Measurements from ENCODE around the gene ZNF397.
"Not testable (repeated sequence)": the region's sequence is repeated elsewhere in the genome, so short reads cannot be mapped to it uniquely, and the experiment has no call there.

Gene ZNF397

DNA sequence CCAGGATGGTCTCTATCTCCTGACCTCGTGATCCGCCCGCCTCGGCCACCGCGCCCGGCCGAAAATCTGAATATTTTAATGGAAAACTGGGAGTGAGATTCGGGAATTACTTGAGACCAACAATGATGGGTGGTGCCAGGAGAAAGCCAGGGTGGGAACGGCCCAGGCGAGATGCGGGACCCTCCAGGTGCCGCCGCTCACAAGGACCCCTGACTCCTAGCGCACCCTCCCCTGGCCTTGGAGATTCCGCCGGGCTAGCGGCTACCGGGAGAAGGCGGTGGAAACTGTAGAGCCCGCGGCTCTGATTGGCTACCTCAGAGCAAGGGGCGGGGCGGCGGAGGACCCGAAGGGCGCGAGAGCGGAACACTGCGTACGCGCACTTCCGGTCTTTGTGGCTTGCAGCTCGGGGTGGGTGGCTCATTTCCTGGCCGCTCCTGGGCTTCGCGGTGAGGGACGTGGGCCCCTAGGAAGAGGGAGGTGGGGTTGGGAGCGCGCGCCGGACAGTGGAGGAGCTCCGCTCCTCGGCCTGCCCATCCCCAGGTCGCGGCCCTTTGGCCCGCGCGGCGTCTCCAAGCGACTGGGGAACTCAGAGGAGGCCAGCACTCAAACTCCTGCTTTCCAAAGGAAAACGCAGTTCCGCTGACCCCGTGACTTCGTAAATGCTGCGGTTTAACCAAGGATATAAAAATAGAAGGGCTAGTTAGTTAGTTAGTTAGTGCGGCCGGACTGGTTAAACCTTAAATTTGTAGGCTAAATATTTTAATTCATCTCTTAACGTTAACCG is at the start of gene ZNF397:
ZNF397 (plus strand) TSS at position 371 of the 784 bp plus-strand sequence. CDS start 1,437 bp downstream, outside the sequence.
- DNase-seq = peak; percentile 75

DNA sequence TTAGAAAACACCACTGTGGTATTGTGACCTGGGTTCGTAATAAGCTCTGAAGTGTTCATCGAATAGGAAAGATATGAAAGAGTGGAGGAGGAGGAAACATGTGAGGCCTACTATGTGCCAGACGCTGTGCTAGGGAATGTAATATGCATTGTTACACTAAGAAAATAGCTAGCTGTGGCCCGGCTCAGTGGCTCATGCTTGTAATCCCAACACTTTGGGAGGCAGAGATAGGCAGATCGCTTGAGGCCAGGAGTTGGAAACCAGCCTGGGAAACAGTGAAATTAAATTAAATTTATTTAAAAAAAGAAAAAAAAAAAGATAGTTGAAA is 49.2 kb upstream of the ZNF397 start:
- no peak for DNase-seq

DNA sequence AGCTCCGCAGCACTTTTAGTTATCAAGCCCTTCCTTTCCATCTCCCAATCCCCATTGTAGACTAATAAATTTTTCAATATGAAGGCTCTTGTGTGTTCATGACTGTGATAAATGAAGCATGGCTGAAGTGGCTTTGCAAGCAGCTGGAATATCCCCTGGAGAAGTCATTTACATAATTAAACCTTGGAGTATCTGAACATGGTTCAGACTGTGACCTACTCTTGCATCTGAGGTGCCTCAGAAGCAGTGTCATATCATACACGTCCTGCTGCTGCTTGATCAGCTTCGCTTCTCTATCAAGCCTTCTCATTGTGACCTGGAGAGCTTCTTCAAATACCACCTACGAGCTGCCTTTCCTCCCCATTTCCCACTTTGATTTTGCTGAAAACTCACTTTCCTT is 48.4 kb upstream of the ZNF397 start:
- DNase-seq = no peak

DNA sequence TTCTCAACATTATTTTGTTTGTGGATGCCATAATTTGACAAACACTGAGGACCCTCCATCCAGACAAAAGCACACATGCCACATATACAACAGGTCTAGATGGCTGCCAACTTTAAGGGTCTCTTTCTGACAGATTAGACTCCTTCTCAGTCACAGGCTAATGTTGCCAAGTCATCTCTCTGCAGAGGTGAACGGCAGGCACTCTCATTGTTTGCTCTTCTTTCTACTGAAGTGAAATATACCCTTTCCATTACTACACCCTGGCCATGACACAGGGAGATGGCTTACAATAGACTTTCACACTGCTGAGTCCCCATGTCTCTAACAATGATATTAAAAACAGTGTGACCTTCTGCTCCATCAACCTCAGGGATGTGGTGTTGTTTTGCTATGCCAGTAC is 47.5 kb upstream of the ZNF397 start:
- DNase-seq = no peak

DNA sequence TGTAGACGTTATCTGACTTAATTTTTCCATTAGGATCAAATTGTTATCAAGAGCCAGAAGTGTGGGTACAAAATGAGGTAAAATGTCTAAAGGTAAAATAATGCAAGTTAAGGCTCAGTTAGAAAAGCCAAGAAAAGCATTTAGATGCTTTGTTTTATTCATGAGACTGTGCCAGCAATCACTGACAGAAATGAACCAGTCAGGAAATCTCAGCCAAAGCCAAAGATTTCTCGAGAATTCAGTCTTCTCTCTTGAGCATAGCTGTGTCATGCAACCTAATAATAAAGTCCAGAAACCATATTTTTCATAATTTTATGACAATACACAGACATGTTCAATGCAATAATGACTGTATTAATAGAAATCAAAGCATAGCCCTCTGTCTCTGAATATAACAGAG is 43.5 kb upstream of the ZNF397 start:
- DNase-seq = no peak

DNA sequence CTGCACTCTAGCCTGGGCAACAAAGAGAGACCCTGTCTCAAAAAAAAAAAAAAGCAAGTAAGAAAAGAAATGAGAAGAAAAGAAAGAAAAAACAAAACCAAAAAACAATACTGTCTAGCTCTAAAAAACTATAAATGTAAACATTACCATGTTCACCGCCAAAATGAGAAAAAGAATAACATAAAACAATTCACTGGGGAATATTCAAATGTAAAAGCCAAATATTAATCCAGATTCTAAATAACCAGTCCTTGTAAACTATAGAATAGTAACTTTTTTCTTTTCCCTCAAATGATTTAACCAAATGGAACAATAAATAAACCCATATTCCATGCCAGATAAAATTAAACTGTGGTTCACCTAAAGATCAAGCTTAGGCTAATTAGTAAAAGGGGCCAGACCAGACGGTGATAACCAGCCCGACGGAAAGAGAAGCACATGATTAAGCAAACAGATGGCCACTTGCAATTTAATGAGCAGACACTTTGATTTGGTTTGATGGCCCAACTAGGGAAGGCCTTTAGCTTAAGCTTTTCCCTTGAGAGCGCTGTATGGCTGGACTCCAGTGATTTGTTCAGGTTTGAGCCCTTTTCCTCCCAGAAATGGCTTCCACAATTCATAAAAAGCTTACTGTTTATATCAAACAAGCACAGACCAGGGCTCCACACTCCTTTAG is 39.4 kb upstream of the ZNF397 start:
- no peak for DNase-seq

DNA sequence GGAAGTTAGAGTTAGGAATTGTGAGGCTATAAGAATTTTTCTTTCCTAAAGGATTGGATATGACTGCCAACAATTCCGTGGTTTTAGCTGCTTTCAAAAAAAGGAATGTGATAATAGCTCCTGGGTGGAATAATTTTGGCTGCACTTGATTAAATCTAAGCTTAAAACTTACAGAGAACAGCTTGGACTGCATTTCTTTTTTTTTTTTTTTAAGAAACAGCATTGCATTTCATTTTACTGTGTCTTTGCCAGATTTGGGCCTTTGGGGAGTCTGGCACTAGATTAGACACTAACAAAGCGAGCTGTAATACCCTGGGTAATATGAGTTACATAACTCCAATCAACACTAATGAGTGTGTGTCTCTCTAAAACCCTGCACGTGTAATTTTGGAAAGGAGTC is 37.8 kb upstream of the ZNF397 start:
- DNase-seq = no peak

DNA sequence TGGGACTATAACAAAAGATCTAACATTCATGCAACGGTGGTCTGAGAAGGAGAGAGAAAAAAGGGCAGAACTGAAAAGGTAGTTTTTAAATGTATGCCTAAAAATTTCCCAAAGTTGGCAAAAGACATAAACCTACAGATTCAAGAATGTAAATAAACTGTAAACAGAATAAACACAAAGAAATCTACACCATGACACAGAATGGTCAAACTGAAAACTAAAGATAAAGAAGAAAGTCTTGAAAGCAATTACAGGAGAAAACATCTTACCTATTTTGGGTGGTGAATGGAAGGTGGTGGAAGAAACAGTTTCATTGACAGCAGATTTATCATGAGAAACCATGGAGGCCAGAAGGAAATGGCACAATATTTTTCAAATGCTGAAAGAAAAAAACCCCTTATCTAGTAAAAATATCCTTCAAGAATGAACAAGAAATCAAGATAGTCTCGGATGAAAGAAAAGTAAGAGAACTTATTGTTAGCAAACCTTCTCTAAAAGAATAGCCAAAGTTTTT is 35.6 kb upstream of the ZNF397 start:
- no peak for DNase-seq

DNA sequence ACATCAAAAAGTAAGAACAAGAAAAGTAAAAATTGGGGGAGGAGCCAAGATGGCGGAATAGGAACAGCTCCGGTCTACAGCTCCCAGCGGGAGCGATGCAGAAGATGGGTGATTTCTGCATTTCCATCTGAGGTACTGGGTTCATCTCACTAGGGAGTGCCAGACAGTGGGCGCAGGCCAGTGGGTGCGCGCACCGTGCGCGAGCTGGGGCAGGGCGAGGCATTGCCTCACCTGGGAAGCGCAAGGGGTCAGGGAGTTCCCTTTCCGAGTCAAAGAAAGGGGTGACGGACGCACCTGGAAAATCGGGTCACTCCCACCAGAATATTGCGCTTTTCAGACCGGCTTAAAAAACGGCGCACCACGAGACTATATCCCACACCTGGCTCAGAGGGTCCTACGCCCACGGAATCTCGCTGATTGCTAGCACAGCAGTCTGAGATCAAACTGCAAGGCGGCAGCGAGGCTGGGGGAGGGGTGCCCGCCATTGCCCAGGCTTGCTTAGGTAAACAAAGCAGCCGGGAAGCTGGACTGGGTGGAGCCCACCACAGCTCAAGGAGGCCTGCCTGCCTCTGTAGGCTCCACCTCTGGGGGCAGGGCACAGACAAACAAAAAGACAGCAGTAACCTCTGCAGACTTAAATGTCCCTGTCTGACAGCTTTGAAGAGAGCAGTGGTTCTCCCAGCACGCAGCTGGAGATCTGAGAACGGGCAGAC is 34.9 kb upstream of the ZNF397 start:
- not testable (repeated sequence) for DNase-seq

DNA sequence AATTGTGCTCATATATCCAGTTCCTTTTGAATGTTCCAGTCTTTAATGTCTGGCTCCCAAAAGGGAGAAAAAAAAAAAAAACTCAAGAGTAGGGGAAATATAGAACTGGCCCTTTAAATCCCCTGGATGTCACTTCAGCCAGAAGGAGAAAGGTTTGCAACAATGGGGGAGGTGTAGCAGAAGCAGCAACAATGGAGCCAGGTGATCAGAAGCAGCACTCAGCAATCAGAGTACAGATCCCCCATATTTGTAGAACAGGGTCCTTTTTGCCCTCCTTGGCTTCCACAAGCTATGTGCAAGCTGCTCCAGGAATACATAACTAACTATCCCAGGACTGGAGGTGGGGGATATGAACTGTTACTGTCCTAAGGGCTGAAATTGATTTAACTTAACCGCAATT is 25.8 kb upstream of the ZNF397 start:
- DNase-seq = no peak

DNA sequence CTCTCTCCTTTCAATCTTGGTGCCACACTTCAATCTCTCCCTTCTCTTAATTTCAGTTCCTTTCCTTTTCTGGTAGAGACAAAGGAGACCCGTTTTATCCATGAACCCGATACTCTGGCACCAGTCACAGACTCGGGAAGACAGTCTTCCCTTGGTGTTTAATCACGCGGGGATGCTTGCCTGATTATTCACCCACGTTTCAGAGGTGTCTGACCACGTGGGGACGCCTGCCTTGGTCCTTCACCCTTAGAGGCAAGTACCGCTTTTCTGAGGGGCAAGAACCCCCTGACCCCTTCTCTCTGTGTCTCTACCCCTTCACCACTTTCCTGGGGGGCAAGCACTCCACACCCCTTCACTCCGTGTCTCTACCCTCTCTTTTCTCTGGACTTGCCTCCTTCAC is 24.2 kb upstream of the ZNF397 start:
- not testable (repeated sequence) for DNase-seq

DNA sequence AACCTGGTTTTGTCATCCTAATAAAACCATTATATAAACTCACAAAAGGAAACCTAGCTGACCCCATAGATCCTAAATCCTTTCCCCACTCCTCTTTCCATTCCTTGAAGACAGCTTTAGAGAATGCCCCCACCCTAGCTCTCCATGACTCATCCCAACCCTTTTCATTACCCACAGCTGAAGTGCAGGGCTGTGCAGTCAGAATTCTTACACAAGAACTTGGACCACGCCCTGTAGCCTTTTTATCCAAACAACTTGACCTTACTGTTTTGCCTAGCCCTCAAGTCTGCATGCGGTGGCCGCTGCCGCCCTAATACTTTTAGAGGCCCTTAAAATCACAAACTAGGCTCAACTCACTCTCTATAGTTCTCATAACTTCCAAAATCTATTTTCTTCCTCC is 21.5 kb upstream of the ZNF397 start:
- DNase-seq = not testable (repeated sequence)

DNA sequence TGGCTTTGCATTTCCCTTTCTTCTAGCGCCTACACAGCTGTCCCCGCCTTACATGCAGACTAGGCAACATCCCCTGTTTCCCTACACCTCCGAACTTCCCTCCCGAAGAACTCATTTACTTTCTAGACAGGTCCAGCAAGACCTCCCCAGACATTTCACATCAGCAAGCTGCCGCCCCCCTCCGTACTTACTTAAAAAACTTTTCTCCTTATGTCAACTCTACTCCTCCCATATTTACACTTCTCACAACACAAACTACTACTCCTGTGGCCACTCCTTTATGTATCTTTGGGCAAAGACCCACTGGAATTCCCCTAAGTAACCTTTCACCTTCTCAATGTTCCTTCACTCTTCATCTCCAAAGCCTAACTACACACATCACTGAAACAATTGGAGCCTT is 20.4 kb upstream of the ZNF397 start:
- DNase-seq = no peak

DNA sequence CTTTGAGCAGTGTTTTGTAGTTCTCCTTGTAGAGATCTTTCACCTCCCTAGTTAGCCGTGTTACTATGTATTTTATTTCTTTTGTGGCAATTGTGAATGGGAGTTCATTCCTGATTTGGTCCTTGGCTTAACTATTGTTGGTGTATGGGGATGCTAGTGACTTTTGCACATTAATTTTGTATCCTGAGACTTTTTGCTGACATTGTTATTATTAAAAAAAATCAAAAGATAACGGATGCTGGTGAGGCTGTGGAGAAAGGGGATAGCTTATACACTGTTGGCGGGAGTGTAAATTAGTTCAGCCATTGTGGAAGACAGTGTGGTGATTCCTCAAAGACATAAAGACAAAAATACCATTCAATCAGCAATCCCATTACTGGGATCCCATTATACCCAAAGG is 17.0 kb upstream of the ZNF397 start:
- no peak for DNase-seq

DNA sequence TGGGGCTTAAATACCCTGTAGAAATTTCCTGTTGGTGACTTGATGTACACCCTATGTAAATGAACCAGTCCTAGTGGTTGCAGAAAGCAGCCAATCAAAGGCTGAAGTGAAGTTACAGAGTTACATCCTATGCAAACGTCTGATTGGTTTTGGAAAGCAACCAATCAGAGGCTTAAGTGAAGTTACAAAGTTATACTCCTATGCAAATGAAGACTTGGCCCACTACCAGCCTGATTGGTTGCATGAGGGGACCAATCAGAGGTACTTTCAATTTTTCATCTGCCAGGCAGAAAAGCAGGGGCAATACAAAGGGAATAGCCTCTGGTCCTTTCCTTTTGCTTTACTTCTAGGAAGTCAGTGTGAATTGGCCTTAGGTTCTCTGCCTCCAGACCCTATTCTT is 13.6 kb upstream of the ZNF397 start:
- no peak for DNase-seq

DNA sequence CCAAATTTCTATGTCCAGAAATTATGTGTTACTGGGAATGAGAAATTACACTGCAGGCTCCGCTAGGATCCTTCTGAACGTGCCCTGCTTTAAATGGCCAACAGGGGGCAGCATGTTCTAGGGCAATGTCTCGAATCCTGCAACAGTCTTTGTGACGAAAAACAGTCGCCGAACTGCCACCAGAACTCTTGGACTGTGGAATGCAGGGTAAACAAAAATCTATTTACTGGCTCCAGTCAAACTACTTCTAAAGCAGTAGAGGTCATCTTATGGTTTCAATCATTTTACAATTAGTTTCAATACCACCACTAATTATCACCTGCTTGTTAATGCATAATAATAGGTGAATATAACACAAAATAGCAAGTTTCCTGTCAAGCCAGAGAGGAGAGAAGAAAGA is 9.8 kb upstream of the ZNF397 start:
- no peak for DNase-seq

DNA sequence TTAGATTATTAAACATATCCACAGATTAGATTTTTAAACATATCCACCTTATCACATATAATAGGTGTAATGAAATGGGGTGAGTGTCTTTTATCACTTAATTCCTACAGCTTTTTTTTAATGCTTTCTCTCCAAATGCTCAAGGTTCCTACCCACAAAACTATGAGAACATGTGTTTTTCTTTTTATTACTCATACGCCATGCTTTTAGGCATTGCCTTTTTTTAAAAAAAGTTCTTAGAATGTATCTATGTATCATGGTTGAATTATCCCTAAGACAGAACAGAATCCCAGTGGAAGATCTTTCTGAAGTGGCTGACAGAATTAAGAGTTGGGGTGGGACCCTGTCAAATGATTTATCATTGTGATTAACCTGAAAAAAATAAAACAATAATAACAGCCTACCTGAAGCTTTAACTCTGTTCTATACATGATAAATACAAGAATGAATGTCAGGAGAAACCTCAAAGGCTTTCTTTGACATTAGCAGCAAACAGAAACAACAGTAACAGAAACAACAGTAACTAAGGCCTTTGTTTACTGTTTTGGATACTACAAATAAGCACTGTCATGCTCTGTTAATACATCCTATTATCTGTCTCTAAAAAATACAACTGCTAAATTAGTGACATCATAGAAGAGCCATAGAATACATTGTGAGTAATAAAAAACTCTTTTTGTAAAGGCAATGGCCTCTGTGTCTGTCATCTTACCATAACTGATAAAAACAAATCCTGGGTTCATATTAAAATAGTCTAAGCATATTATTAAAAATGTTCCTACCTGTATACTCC is 4.1 kb upstream of the ZNF397 start:
- DNase-seq = no peak

DNA sequence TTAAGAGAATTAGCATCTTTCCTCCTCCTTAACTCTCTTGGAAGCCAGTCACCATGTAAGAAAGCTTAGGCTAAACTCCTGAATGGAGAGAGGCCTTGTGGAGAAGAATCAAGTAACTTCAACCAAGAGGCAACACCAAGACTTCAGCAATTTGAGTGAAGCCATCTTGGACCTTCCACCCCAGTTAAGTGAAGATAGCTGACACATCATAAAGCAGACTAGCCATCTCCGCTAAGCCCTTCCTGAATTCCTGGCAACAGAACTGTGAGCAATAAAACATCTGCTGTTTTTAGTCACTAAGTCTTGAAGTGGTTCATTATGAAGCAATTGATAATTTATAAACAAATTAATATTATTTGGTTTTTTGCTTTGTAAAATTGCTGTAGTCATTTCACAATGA is 1.5 kb upstream of the ZNF397 start:
- DNase-seq = no peak

DNA sequence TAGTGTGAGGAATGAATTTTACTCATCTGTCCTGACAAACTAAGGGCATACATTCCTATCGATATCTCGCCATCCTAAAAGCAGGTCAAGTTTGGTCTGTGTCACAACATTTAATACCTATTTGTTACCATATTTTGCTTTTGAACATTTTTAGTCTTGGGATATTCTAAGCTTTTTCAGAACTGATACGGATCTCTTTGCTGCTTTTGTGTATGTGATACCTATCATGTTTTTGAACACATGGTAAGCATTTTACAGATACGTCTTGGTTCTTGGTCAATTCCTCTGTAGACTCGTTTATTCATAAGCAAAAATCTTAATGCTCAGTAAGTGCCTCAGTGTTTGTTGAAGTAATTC is 592 bp downstream of the ZNF397 start:
- DNase-seq = no peak

DNA sequence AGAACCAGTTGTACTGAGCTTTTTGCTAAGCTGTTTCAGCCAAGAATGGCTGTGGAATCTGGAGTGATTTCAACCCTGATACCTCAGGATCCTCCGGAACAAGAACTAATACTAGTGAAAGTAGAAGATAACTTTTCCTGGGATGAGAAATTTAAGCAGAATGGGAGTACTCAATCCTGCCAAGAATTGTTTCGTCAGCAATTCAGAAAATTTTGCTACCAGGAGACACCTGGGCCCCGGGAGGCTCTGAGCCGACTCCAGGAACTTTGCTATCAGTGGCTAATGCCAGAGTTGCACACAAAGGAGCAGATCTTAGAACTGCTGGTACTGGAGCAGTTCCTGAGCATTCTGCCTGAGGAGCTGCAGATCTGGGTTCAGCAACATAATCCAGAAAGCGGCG is 1.6 kb downstream of the ZNF397 start:
- DNase-seq = no peak

DNA sequence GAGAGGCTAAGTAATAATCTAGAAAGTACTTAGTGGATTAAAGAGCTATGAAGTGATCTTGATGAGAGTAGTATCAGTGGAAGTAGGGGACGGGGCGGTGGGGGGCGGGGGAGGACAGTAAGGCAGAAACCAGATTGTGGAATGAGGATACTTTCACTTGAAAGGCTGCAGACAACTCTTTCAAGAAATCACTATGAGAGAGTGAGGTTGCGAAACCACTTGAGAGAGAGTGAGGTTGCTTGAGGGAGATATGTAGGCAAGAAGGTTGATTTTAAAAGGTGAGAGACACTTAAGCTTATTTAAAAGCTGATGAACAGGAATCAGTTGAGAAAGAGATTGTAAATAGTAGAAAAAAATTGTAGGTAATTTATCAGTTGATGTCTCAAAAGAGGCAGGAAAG is 3.8 kb downstream of the ZNF397 start:
- no peak for DNase-seq

DNA sequence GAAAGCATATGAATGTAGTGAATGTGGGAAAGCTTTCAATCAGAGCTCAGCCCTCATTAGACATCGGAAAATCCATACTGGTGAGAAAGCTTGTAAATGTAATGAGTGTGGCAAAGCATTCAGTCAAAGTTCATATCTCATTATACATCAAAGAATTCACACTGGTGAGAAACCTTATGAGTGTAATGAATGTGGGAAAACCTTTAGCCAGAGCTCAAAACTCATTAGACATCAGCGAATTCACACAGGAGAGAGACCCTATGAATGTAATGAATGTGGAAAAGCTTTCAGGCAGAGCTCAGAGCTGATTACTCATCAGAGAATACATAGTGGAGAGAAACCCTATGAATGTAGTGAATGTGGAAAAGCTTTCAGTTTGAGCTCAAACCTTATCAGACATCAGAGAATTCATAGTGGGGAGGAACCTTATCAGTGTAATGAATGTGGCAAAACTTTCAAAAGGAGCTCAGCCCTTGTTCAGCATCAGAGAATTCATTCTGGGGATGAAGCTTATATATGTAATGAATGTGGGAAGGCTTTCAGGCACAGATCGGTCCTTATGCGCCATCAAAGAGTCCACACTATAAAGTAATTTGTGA is 5.0 kb downstream of the ZNF397 start:
- DNase-seq = no peak

DNA sequence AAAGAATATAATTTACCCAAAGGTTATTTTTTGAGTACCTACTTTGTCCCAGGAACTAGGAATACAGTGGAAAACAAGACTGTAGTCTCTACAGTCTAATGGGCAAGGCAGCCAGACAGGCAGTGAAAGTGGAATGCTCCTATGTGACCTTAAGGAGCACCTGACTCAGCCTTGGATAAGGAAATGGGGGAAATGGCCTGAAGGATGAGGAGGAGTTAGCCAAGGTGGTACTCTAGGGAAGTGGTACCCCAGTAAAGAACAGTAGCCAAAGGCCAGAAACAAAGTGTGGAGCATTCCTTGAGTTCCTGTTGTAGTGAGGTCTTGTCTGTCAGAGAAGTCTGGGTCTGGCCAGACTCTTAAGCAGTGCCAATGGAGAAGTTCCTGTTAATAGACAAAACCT is 6.0 kb downstream of the ZNF397 start:
- DNase-seq = no peak
